Lower lobe of right lung (tissue), 2 donors: Measurements from ENCODE around the gene MYCBPAP. TPM values are rescaled to one million over a fixed set of nuclear protein-coding genes. Genes with fewer than 3 reads are reported as not detected.

ENCODE experiments used
- ATAC-seq, 2 donors: fragments of 200-7000 bp; cut with Tn5 transposase; one replicate each; pipeline ENCODE4 v1.9.1; 2020 to 2022; ENCODE audit warnings: mild to moderate bottlenecking in 2 of 2, moderate library complexity in 2 of 2
- DNase-seq: peaks from one replicate; pipeline ENCODE4 v3.0.0-alpha.2; 2020
- H3K27ac ChIP-seq: fragments of 200-600 bp; one replicate; pipeline ENCODE4 v1.8.0; 2022
- H3K27me3 ChIP-seq: fragments of 200-600 bp; one replicate; pipeline ENCODE4 v1.8.0; 2022; ENCODE audit warnings: low read depth
- H3K36me3 ChIP-seq: fragments of 200-600 bp; one replicate; pipeline ENCODE4 v1.8.0; 2022; ENCODE audit warnings: mild to moderate bottlenecking
- H3K4me1 ChIP-seq: fragments of 200-600 bp; one replicate; pipeline ENCODE4 v1.8.0; 2022
- H3K4me3 ChIP-seq: fragments of 200-600 bp; one replicate; pipeline ENCODE4 v1.8.0; 2022; ENCODE audit warnings: mild to moderate bottlenecking
- H3K9me3 ChIP-seq: fragments of 200-600 bp; one replicate; pipeline ENCODE4 v1.8.0; 2022
- intact Hi-C: fragments of 100-400 bp; cut with DNase I; formaldehyde crosslinking; loops from one replicate; pipeline ENCODE4 v1.11.0; 2022
- total RNA-seq: library from RNA; stranded (reverse); fragmentation: NEBNext Ultra II Directional; extraction: Animal tissue kit (Norgen Biotek cat#: 25700); gene quantifications from one replicate; pipeline ENCODE4 v1.2.1, GENCODE V29; 2021
- TF ChIP-seq, protein P1 (sequence below): fragments of 200-600 bp; IDR thresholded peaks from one replicate; pipeline ENCODE4 v1.8.0; 2022; ENCODE audit warnings: antibody characterized with exemption, mild to moderate bottlenecking
- donor health status: DM: no; HTN: yes; CAD: no; lungs with severe emphysema.

The MYCBPAP gene
- total RNA-seq, 1 donor from 2014 or later = 3.8 TPM

DNA sequence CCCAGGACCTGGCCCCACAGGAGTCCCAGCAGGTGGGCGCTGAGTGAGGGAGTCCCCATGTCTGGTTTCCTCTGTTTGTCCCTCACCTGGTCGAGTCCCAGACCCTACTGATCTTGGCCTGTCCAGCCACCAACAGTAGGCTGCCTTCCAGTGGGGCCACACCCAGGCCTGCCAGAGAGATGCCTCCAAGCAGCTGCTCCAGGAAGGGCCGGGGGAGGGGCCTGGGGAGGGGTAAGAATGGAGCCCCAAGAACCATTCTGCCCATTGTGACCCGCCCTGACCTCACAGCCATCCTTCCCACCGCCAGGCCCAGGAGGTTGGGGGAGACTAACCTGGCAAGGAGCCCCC lies 39.5 kb downstream of the MYCBPAP start:
- no peaks in the 10 kb centered on the region for H3K9me3 ChIP-seq
- H3K4me1 ChIP-seq = peaks cover 27% of the 10 kb centered on the region
- DNase-seq = no peak
- H3K4me3 ChIP-seq = peak overlapping the region; percentile 68
- TF ChIP-seq, protein P1, sequence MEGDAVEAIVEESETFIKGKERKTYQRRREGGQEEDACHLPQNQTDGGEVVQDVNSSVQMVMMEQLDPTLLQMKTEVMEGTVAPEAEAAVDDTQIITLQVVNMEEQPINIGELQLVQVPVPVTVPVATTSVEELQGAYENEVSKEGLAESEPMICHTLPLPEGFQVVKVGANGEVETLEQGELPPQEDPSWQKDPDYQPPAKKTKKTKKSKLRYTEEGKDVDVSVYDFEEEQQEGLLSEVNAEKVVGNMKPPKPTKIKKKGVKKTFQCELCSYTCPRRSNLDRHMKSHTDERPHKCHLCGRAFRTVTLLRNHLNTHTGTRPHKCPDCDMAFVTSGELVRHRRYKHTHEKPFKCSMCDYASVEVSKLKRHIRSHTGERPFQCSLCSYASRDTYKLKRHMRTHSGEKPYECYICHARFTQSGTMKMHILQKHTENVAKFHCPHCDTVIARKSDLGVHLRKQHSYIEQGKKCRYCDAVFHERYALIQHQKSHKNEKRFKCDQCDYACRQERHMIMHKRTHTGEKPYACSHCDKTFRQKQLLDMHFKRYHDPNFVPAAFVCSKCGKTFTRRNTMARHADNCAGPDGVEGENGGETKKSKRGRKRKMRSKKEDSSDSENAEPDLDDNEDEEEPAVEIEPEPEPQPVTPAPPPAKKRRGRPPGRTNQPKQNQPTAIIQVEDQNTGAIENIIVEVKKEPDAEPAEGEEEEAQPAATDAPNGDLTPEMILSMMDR = no peak
- H3K27ac ChIP-seq = peak overlapping the region; percentile 85
- intact Hi-C loops = no loop called here
- H3K27me3 ChIP-seq = no peaks in the 10 kb centered on the region
- peaks cover 11% of the 10 kb centered on the region for H3K36me3 ChIP-seq
- no peak for ATAC-seq

DNA sequence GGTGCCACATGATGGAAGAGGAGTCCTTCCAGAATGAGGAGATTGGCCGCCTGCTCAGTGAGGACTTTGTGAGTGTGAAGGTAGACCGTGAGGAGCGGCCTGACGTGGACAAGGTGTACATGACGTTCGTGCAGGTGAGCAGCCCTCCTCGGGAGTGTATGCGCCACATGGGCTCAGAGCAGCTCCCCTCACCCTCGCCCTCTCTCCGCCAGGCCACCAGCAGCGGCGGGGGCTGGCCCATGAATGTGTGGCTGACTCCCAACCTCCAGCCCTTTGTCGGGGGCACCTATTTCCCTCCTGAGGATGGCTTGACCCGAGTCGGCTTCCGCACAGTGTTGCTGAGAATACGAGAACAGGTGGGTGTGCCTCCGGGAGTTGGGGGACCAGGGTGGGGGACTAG lies 40.6 kb downstream of the MYCBPAP start:
- Histone ChIP-seq H3K27me3 (no peaks in the 10 kb centered on the region), H3K4me3 (no peak overlapping the region), H3K36me3 (peaks cover 11% of the 10 kb centered on the region), H3K27ac (no peak overlapping the region), H3K4me1 (peaks cover 18% of the 10 kb centered on the region), H3K9me3 (no peaks in the 10 kb centered on the region)
- intact Hi-C loops = no loop called here
- no peak for ATAC-seq
- no peak for DNase-seq
- TF ChIP-seq, protein P1 = no peak

DNA sequence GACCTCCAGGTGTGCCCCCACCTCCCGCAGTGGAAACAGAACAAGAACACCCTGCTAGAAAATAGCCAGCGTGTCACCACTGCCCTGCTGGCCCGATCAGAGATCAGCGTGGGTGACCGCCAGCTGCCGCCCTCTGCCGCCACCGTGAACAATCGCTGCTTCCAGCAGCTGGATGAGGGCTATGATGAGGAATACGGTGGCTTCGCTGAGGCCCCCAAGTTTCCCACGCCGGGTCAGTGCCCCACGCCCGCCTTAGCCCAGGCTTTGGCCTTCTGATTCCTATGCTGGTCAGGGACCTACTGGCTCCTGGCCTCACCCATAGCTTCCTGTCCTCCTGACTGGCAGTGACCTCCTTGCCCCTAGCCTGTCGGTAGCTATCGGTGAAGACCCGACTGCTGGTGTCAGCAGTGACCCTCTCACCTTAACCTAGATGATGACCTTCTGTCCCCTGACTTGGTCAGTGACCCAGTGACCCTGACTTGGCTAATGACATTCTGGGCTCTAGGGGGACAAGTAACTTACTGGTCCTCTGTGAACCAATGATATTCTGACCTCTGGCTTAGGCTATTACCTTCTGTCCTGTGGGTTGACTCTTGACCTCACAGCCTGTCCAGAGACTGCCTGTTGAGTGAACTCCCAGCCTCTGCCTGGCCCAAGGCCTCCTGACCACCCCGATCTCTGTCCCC lies 41.2 kb downstream of the MYCBPAP start:
- Histone ChIP-seq H3K36me3 (peaks cover 11% of the 10 kb centered on the region), H3K4me3 (no peak overlapping the region), H3K27ac (no peak overlapping the region), H3K27me3 (no peaks in the 10 kb centered on the region), H3K4me1 (peaks cover 18% of the 10 kb centered on the region), H3K9me3 (no peaks in the 10 kb centered on the region)
- intact Hi-C loops = no loop called here
- ATAC-seq = no peak
- TF ChIP-seq, protein P1 = no peak
- DNase-seq = no peak

DNA sequence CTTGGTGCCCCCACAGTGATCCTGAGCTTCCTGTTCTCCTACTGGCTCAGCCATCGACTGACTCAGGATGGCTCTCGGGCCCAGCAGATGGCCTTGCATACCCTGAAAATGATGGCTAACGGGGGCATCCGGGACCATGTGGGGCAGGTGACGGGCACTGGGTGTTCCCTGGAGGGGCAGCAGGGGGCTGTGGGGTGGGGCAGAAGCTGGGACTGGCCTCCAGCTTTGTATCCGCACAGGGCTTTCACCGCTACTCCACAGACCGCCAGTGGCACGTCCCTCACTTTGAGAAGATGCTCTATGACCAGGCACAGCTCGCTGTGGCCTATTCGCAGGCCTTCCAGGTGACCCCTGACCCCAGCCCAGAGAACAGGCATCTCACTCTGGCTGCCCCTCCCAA lies 41.7 kb downstream of the MYCBPAP start:
- peaks cover 11% of the 10 kb centered on the region for H3K36me3 ChIP-seq
- no peak overlapping the region for H3K27ac ChIP-seq
- ATAC-seq (no peak), DNase-seq (no peak)
- intact Hi-C loops = loop anchor here (10.0 kb wide), 1 partner anchor 145 kb away; no protein-coding TSS in a partner anchor
- H3K9me3 ChIP-seq = no peaks in the 10 kb centered on the region
- H3K27me3 ChIP-seq = no peaks in the 10 kb centered on the region
- TF ChIP-seq, protein P1 = no peak
- H3K4me3 ChIP-seq = no peak overlapping the region
- H3K4me1 ChIP-seq = peaks cover 18% of the 10 kb centered on the region

DNA sequence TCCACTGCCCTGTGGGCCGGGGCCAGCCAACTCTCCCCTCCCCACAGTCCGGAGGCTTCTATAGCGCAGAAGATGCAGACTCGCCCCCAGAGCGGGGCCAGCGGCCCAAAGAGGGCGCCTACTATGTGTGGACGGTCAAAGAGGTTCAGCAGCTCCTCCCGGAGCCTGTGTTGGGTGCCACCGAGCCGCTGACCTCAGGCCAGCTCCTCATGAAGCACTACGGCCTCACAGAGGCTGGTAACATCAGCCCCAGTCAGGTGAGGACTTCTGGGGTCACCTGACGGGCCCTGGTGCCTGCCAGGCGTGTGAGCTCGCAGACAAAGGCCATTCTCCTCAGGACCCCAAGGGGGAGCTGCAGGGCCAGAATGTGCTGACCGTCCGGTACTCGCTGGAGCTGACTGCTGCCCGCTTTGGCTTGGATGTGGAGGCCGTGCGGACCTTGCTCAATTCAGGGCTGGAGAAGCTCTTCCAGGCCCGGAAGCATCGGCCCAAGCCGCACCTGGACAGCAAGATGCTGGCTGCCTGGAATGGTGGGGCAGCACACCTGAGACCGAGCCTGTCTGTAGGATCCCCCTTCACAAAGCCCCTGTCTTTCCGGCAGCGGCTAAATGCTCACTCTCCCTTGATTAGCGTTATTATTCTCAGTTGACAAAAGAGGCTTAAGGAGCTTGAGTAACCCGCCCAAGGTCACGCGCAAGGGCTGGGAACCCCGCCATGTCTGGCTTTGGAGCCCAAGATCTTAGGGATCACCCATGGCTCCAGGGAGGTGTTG lies 42.6 kb downstream of the MYCBPAP start:
- TF ChIP-seq, protein P1 = peak; percentile 85
- intact Hi-C loops = loop anchor here (10.0 kb wide), 1 partner anchor 144 kb away; no protein-coding TSS in a partner anchor
- Histone ChIP-seq H3K27ac (no peak overlapping the region), H3K9me3 (no peaks in the 10 kb centered on the region), H3K27me3 (no peaks in the 10 kb centered on the region), H3K36me3 (peaks cover 18% of the 10 kb centered on the region), H3K4me1 (peaks cover 18% of the 10 kb centered on the region), H3K4me3 (no peak overlapping the region)
- ATAC-seq (peak; percentile 77 to 78), DNase-seq (peak; percentile 85)
